GM23338 (cell line): ENCODE measurements around the gene STK4. TPM values are rescaled to one million over a fixed set of nuclear protein-coding genes. Genes with fewer than 3 reads are reported as not detected.

ENCODE experiments used
- ATAC-seq: fragments of 200-7000 bp; cut with Tn5 transposase; 3 replicates; pipeline ENCODE4 v1.9.1; 2020
- DNase-seq: peaks from one replicate; pipeline ENCODE4 v3.0.0-alpha.2; 2015; ENCODE audit warnings: low spot score
- H2AFZ ChIP-seq: fragments of 200-600 bp; sonication (generic); 2 replicates; pipeline ENCODE4 v1.8.0; 2016; ENCODE audit warnings: antibody characterized with exemption, mild to moderate bottlenecking, moderate library complexity
- H3F3A ChIP-seq: fragments of 200-600 bp; sonication (generic); replicated peaks from 2 replicates; pipeline ENCODE4 v1.8.0; 2017; ENCODE audit warnings: antibody characterized with exemption, mixed run types, low read depth
- H3K27ac ChIP-seq: fragments of 200-600 bp; sonication (generic); 2 replicates; pipeline ENCODE4 v1.6.1; 2016; ENCODE audit warnings: low read depth
- H3K27me3 ChIP-seq: fragments of 200-600 bp; sonication (generic); 2 replicates; pipeline ENCODE4 v1.8.0; 2016; ENCODE audit warnings: mild to moderate bottlenecking, mixed run types, moderate library complexity; ENCODE audit not compliant: insufficient read depth
- H3K36me3 ChIP-seq: fragments of 200-600 bp; sonication (generic); 2 replicates; pipeline ENCODE4 v1.8.0; 2016; ENCODE audit warnings: mild to moderate bottlenecking; ENCODE audit not compliant: insufficient read depth
- H3K4me1 ChIP-seq: fragments of 200-600 bp; sonication (generic); 2 replicates; pipeline ENCODE4 v1.8.0; 2016; ENCODE audit warnings: mild to moderate bottlenecking, moderate library complexity; ENCODE audit not compliant: insufficient read depth
- H3K4me2 ChIP-seq: fragments of 200-600 bp; sonication (generic); 2 replicates; pipeline ENCODE4 v1.7.1; 2017; ENCODE audit warnings: mixed run types
- H3K4me3 ChIP-seq: fragments of 200-600 bp; sonication (generic); 2 replicates; pipeline ENCODE4 v1.6.1; 2016; ENCODE audit warnings: mixed run types
- H3K79me2 ChIP-seq: fragments of 200-600 bp; sonication (generic); replicated peaks from 2 replicates; pipeline ENCODE4 v1.8.0; 2017; ENCODE audit warnings: mild to moderate bottlenecking; ENCODE audit not compliant: insufficient read depth
- H3K9me2 ChIP-seq: fragments of 200-600 bp; sonication (generic); 2 replicates; pipeline ENCODE4 v1.8.0; 2017; ENCODE audit not compliant: insufficient read depth
- H4K20me1 ChIP-seq: fragments of 200-600 bp; sonication (generic); replicated peaks from 2 replicates; pipeline ENCODE4 v1.8.0; 2017; ENCODE audit warnings: mild to moderate bottlenecking; ENCODE audit not compliant: insufficient read depth
- H3K27ac Mint-ChIP-seq: 2 replicates; pipeline ENCODE4 v1.8.0; 2020; ENCODE audit warnings: inconsistent platforms, mild to moderate bottlenecking, moderate library complexity, mixed read lengths
- H3K27me3 Mint-ChIP-seq: 3 replicates; pipeline ENCODE4 v1.8.0; 2022; ENCODE audit warnings: low read depth, mild to moderate bottlenecking, moderate library complexity, mixed read lengths, inconsistent platforms; ENCODE audit not compliant: insufficient read depth, poor library complexity
- H3K36me3 Mint-ChIP-seq: 3 replicates; pipeline ENCODE4 v1.8.0; 2021; ENCODE audit warnings: low read depth, mild to moderate bottlenecking, inconsistent platforms, moderate library complexity, mixed read lengths
- H3K4me1 Mint-ChIP-seq: 3 replicates; pipeline ENCODE4 v1.8.0; 2020; ENCODE audit warnings: mild to moderate bottlenecking, inconsistent platforms, mixed read lengths
- H3K4me3 Mint-ChIP-seq: 3 replicates; pipeline ENCODE4 v1.8.0; 2021; ENCODE audit warnings: moderate library complexity, mild to moderate bottlenecking, inconsistent platforms, mixed read lengths
- H3K9me3 Mint-ChIP-seq: 3 replicates; pipeline ENCODE4 v1.8.0; 2020; ENCODE audit warnings: moderate library complexity, mild to moderate bottlenecking, inconsistent platforms, mixed read lengths
- CREB1 ChIP-seq: fragments of 250-450 bp; sonication (Bioruptor Pico); IDR thresholded peaks from 2 replicates; pipeline ENCODE4 v1.5.0; 2020; ENCODE audit warnings: low read depth, mild to moderate bottlenecking, moderate library complexity
- CTCF ChIP-seq, 2 experiments: fragments of 200-600 bp in 1 of 2; sonication (generic) in 1 of 2; conservative IDR thresholded peaks; 2 replicates each; pipeline versions ENCODE4 v1.5.1 to v1.6.1; 2016 to 2017; ENCODE audit warnings: antibody characterized with exemption in 2 of 2, low read depth in 2 of 2, mild to moderate bottlenecking in 2 of 2, moderate library complexity in 1 of 2
- ETS1 ChIP-seq: IDR thresholded peaks from 2 replicates; pipeline ENCODE4 v1.6.1; 2016; ENCODE audit warnings: antibody characterized with exemption
- EZH2phosphoT487 ChIP-seq: fragments of 200-600 bp; sonication (generic); IDR thresholded peaks from one replicate; pipeline ENCODE4 v1.8.1; 2018; ENCODE audit warnings: antibody characterized with exemption; ENCODE audit not compliant: unreplicated experiment
- JUNB ChIP-seq: IDR thresholded peaks from one replicate; pipeline ENCODE4 v1.6.1; 2016; ENCODE audit warnings: antibody characterized with exemption; ENCODE audit not compliant: unreplicated experiment
- POLR2AphosphoS5 ChIP-seq: IDR thresholded peaks from 2 replicates; pipeline ENCODE4 v1.6.1; 2016; ENCODE audit warnings: antibody characterized with exemption, low read depth
- REST ChIP-seq: IDR thresholded peaks from one replicate; pipeline ENCODE4 v1.6.1; 2018; ENCODE audit warnings: antibody characterized with exemption; ENCODE audit not compliant: unreplicated experiment
- STAT1 ChIP-seq: IDR thresholded peaks from one replicate; pipeline ENCODE4 v1.6.1; 2016; ENCODE audit warnings: antibody characterized with exemption; ENCODE audit not compliant: unreplicated experiment
- ZNF114 ChIP-seq: fragments of 250-450 bp; sonication (Bioruptor Pico); IDR thresholded peaks from 2 replicates; pipeline ENCODE4 v1.5.0; 2020; ENCODE audit warnings: mild to moderate bottlenecking, moderate library complexity
- ZNF331 ChIP-seq: fragments of 250-450 bp; sonication (Bioruptor Pico); IDR thresholded peaks from 2 replicates; pipeline ENCODE4 v1.5.0; 2020; ENCODE audit warnings: low read depth, mild to moderate bottlenecking, moderate library complexity
- ZNF462 ChIP-seq: fragments of 250-450 bp; sonication (Bioruptor Pico); IDR thresholded peaks from 2 replicates; pipeline ENCODE4 v1.5.0; 2020; ENCODE audit warnings: mild to moderate bottlenecking, moderate library complexity
- polyA plus RNA-seq: library from polyadenylated mRNA; unstranded; fragments of >200 nt; fragmentation: Nextera tagmentation; extraction: Ambion mirVana; gene quantifications from 2 replicates; pipeline ENCODE4 v1.2.1, GENCODE V29; 2016
- total RNA-seq: library from RNA; depleted of rRNA; stranded (reverse); fragments of >200 nt; shearing (Covaris generic); gene quantifications from 2 replicates; pipeline ENCODE4 v1.2.3, GENCODE V29; 2014

STK4 gene
- total and polyA plus RNA-seq, 2 experiments from 2014 or later = 37.7 to 58.7 TPM

GRCh38 chr20:44970243-44970757, 4.0 kb downstream of the STK4 start (continued):
- TF ChIP-seq REST (no peak), ZNF114 (no peak), STAT1 (no peak), ETS1 (no peak), CTCF (conservative IDR thresholded peaks at IDR 0.05; ENCODE audit: low read depth in 2 of 2) (no peak), EZH2phosphoT487 (no peak), ZNF331 (CRISPR knock-in tag) (no peak), JUNB (no peak), POLR2AphosphoS5 (no peak), CREB1 (CRISPR knock-in tag) (no peak)

- Histone ChIP-seq H3K27me3 (no peaks in the 10 kb centered on the region), H3K27ac (no peak overlapping the region), H3K4me2 (no peak overlapping the region), H3K4me1 (peaks cover 7% of the 10 kb centered on the region; the same call in 1 of the 2 replicates), H3K79me2 (peaks cover 34% of the 10 kb centered on the region), H3K9me2 (no peaks in the 10 kb centered on the region), H3K4me3 (no peak overlapping the region), H2AFZ (no peak overlapping the region), H4K20me1 (peaks cover 10% of the 10 kb centered on the region), H3F3A (no peaks in the 10 kb centered on the region), H3K36me3 (peaks cover 27% of the 10 kb centered on the region)
- Mint-ChIP-seq H3K27ac (no peak overlapping the region), H3K36me3 (peaks cover 26% of the 10 kb centered on the region; the same call in 2 of the 3 replicates), H3K4me3 (no peak overlapping the region), H3K27me3 (peaks cover 1% of the 10 kb centered on the region), H3K9me3 (no peaks in the 10 kb centered on the region), H3K4me1 (peaks cover 23% of the 10 kb centered on the region)
- ATAC-seq = no peak
- DNase-seq = no peak
- TF ChIP-seq CREB1 (CRISPR knock-in tag) (no peak), ZNF462 (CRISPR knock-in tag) (no peak)
Observed at GRCh38 chr20:44973053-44973452, 6.7 kb downstream of the STK4 start.
